ENCODE data around the gene DGKB.

DGKB gene

DNA sequence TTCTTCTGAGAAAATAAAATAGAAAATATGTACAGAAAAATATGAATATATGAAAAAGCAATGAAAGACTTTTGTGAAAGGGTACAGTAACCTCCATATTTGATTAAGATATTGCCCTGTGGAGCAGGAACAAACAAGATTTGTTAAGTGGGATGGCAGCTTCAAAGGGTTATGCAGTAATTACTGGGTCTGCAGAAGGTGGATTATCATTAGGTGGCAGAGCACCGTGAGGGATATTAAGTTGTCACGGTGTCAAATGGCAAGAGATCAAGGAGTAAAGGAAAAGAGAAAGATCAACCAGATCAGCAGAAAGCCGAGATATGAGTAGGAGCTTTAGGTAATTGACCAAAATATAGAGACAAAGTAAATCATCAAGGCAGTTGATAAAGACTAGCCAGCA, 44.1 kb downstream of the DGKB start:
- Histone ChIP-seq H3K4me1 (ENCODE audit: control insufficient read depth, insufficient read depth, low read length) (no peaks in the 10 kb centered on the region), H3K27me3 (ENCODE audit: control insufficient read depth, insufficient read depth, low read length) (no peaks in the 10 kb centered on the region), H3K27ac (ENCODE audit: low read depth, low read length) (no peak overlapping the region), H3K9ac (ENCODE audit: low read length) (no peak overlapping the region), H3K4me3 (ENCODE audit: low read length) (no peak overlapping the region), H3K36me3 (ENCODE audit: control insufficient read depth, insufficient read depth, low read length) (no peaks in the 10 kb centered on the region)

DNA sequence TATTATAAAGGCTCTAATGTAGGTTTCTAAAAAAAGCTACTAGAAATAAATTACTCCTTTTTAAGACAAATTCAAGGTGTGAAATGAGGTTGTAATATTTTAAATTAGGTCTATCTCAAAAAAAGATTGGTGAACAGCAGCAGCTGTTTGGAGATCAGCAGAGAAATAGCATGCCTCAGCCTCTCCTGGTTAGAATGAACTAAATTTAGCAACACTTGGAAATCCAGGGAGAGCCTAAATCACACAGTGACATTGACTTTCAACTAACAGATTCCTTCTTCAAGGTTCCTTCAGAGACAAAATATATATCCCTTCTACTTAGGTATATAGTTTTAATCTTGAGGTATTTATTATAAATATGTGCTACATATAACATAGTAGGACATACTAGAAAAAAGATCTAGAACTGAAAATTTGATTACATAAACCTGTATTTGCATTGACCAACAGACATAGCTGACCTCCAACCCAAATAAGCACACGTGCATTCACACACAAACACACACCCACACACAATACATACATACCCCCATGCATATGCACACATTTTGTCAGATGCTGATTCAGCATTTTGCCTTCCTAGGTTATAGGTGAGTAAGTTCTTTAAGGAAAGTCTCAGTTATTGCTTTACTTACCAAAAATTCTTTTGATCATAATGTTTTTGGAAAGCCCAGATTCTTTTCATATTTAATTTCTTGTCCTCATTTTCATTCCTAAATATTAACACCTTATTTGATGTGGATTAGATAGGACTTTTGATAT, 47.3 kb downstream of the DGKB start:
- no peaks in the 10 kb centered on the region for H3K27me3 ChIP-seq (ENCODE audit: control insufficient read depth, insufficient read depth, low read length)
- H3K9ac ChIP-seq (ENCODE audit: low read length), result no peak overlapping the region
- H3K4me3 ChIP-seq (ENCODE audit: low read length), result no peak overlapping the region
- H3K36me3 ChIP-seq (ENCODE audit: control insufficient read depth, insufficient read depth, low read length), result no peaks in the 10 kb centered on the region
- no peak overlapping the region for H3K27ac ChIP-seq (ENCODE audit: low read depth, low read length)
- H3K4me1 ChIP-seq (ENCODE audit: control insufficient read depth, insufficient read depth, low read length), result no peaks in the 10 kb centered on the region

GRCh38 chr7:14854471-14854870, 48.1 kb downstream of the DGKB start:
- no peak overlapping the region for H3K4me3 ChIP-seq (ENCODE audit: low read length)
- H3K9ac ChIP-seq (ENCODE audit: low read length), result no peak overlapping the region
- H3K27me3 ChIP-seq (ENCODE audit: control insufficient read depth, insufficient read depth, low read length), result no peaks in the 10 kb centered on the region
- no peaks in the 10 kb centered on the region for H3K36me3 ChIP-seq (ENCODE audit: control insufficient read depth, insufficient read depth, low read length)
- no peak overlapping the region for H3K27ac ChIP-seq (ENCODE audit: low read depth, low read length)
- H3K4me1 ChIP-seq (ENCODE audit: control insufficient read depth, insufficient read depth, low read length), result no peaks in the 10 kb centered on the region

GRCh38 chr7:14851610-14852009, 50.9 kb downstream of the DGKB start:
- Histone ChIP-seq H3K4me1 (ENCODE audit: control insufficient read depth, insufficient read depth, low read length) (no peaks in the 10 kb centered on the region), H3K36me3 (ENCODE audit: control insufficient read depth, insufficient read depth, low read length) (no peaks in the 10 kb centered on the region), H3K27me3 (ENCODE audit: control insufficient read depth, insufficient read depth, low read length) (no peaks in the 10 kb centered on the region), H3K4me3 (ENCODE audit: low read length) (no peak overlapping the region), H3K27ac (ENCODE audit: low read depth, low read length) (no peak overlapping the region), H3K9ac (ENCODE audit: low read length) (no peak overlapping the region)

- H3K27me3 ChIP-seq (ENCODE audit: control insufficient read depth, insufficient read depth, low read length), result no peaks in the 10 kb centered on the region
- H3K4me1 ChIP-seq (ENCODE audit: control insufficient read depth, insufficient read depth, low read length), result no peaks in the 10 kb centered on the region
- no peaks in the 10 kb centered on the region for H3K36me3 ChIP-seq (ENCODE audit: control insufficient read depth, insufficient read depth, low read length)
- no peak overlapping the region for H3K27ac ChIP-seq (ENCODE audit: low read depth, low read length)
- H3K9ac ChIP-seq (ENCODE audit: low read length), result no peak overlapping the region
- H3K4me3 ChIP-seq (ENCODE audit: low read length), result no peak overlapping the region
These were observed 52.5 kb downstream of the DGKB start for GRCh38 chr7:14850039-14850438.

- no peaks in the 10 kb centered on the region for H3K36me3 ChIP-seq (ENCODE audit: control insufficient read depth, insufficient read depth, low read length)
- no peaks in the 10 kb centered on the region for H3K27me3 ChIP-seq (ENCODE audit: control insufficient read depth, insufficient read depth, low read length)
- H3K9ac ChIP-seq (ENCODE audit: low read length), result no peak overlapping the region
- H3K4me1 ChIP-seq (ENCODE audit: control insufficient read depth, insufficient read depth, low read length), result no peaks in the 10 kb centered on the region
- no peak overlapping the region for H3K4me3 ChIP-seq (ENCODE audit: low read length)
- H3K27ac ChIP-seq (ENCODE audit: low read depth, low read length), result no peak overlapping the region
These were observed 56.1 kb downstream of the DGKB start for GRCh38 chr7:14846405-14846804.

GRCh38 chr7:14843755-14844154, 58.8 kb downstream of the DGKB start:
- no peaks in the 10 kb centered on the region for H3K36me3 ChIP-seq (ENCODE audit: control insufficient read depth, insufficient read depth, low read length)
- H3K4me3 ChIP-seq (ENCODE audit: low read length), result no peak overlapping the region
- H3K4me1 ChIP-seq (ENCODE audit: control insufficient read depth, insufficient read depth, low read length), result no peaks in the 10 kb centered on the region
- no peak overlapping the region for H3K27ac ChIP-seq (ENCODE audit: low read depth, low read length)
- no peaks in the 10 kb centered on the region for H3K27me3 ChIP-seq (ENCODE audit: control insufficient read depth, insufficient read depth, low read length)
- no peak overlapping the region for H3K9ac ChIP-seq (ENCODE audit: low read length)

GRCh38 chr7:14842523-14842922, 60.0 kb downstream of the DGKB start:
- H3K36me3 ChIP-seq (ENCODE audit: control insufficient read depth, insufficient read depth, low read length), result no peaks in the 10 kb centered on the region
- H3K4me1 ChIP-seq (ENCODE audit: control insufficient read depth, insufficient read depth, low read length), result no peaks in the 10 kb centered on the region
- no peaks in the 10 kb centered on the region for H3K27me3 ChIP-seq (ENCODE audit: control insufficient read depth, insufficient read depth, low read length)
- H3K27ac ChIP-seq (ENCODE audit: low read depth, low read length), result no peak overlapping the region
- no peak overlapping the region for H3K9ac ChIP-seq (ENCODE audit: low read length)
- no peak overlapping the region for H3K4me3 ChIP-seq (ENCODE audit: low read length)

GRCh38 chr7:14841869-14842268, 60.7 kb downstream of the DGKB start:
- H3K4me3 ChIP-seq (ENCODE audit: low read length), result no peak overlapping the region
- H3K9ac ChIP-seq (ENCODE audit: low read length), result no peak overlapping the region

GRCh38 chr7:14841086-14841485, 61.5 kb downstream of the DGKB start:
- no peak overlapping the region for H3K4me3 ChIP-seq (ENCODE audit: low read length)
- H3K9ac ChIP-seq (ENCODE audit: low read length), result no peak overlapping the region
- no peaks in the 10 kb centered on the region for H3K4me1 ChIP-seq (ENCODE audit: control insufficient read depth, insufficient read depth, low read length)
- H3K27me3 ChIP-seq (ENCODE audit: control insufficient read depth, insufficient read depth, low read length), result no peaks in the 10 kb centered on the region
- H3K27ac ChIP-seq (ENCODE audit: low read depth, low read length), result no peak overlapping the region
- no peaks in the 10 kb centered on the region for H3K36me3 ChIP-seq (ENCODE audit: control insufficient read depth, insufficient read depth, low read length)

More at GRCh38 chr7:14841869-14842268, 60.7 kb downstream of the DGKB start:
- Histone ChIP-seq H3K27ac (ENCODE audit: low read depth, low read length) (no peak overlapping the region), H3K36me3 (ENCODE audit: control insufficient read depth, insufficient read depth, low read length) (no peaks in the 10 kb centered on the region), H3K4me1 (ENCODE audit: control insufficient read depth, insufficient read depth, low read length) (no peaks in the 10 kb centered on the region), H3K27me3 (ENCODE audit: control insufficient read depth, insufficient read depth, low read length) (no peaks in the 10 kb centered on the region)

DNA sequence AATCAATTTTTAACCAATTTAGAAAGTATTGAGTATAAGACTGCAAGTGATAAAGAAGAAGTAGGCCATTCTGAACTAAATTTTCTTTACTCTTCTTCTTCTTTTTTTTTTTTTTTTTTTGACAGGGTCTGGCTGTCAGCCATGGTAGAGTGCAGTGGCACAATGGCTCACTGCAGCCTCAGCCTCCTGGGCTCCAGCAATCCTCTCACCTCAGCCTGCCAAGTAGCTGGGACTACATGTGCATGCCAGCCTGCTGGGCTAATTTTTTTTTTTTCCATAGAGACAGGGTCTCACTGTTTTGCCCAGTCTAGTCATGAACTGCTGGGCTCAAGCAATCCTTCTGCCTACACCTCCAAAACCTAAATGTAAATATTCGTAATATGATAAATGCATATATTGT, 63.2 kb downstream of the DGKB start:
- Histone ChIP-seq H3K36me3 (ENCODE audit: control insufficient read depth, insufficient read depth, low read length) (no peaks in the 10 kb centered on the region), H3K27me3 (ENCODE audit: control insufficient read depth, insufficient read depth, low read length) (no peaks in the 10 kb centered on the region), H3K4me1 (ENCODE audit: control insufficient read depth, insufficient read depth, low read length) (no peaks in the 10 kb centered on the region)

GRCh38 chr7:14837216-14837615, 65.3 kb downstream of the DGKB start:
- H3K27ac ChIP-seq (ENCODE audit: low read depth, low read length), result no peak overlapping the region
- H3K9ac ChIP-seq (ENCODE audit: low read length), result no peak overlapping the region
- no peaks in the 10 kb centered on the region for H3K27me3 ChIP-seq (ENCODE audit: control insufficient read depth, insufficient read depth, low read length)
- H3K36me3 ChIP-seq (ENCODE audit: control insufficient read depth, insufficient read depth, low read length), result no peaks in the 10 kb centered on the region
- H3K4me1 ChIP-seq (ENCODE audit: control insufficient read depth, insufficient read depth, low read length), result no peaks in the 10 kb centered on the region
- no peak overlapping the region for H3K4me3 ChIP-seq (ENCODE audit: low read length)

More for the DNA sequence above, 63.2 kb downstream of the DGKB start:
- H3K9ac ChIP-seq (ENCODE audit: low read length), result no peak overlapping the region
- no peak overlapping the region for H3K4me3 ChIP-seq (ENCODE audit: low read length)
- no peak overlapping the region for H3K27ac ChIP-seq (ENCODE audit: low read depth, low read length)

GRCh38 chr7:14836571-14837189, 65.9 kb downstream of the DGKB start:
- Histone ChIP-seq H3K27ac (ENCODE audit: low read depth, low read length) (no peak overlapping the region), H3K9ac (ENCODE audit: low read length) (no peak overlapping the region), H3K36me3 (ENCODE audit: control insufficient read depth, insufficient read depth, low read length) (no peaks in the 10 kb centered on the region), H3K4me1 (ENCODE audit: control insufficient read depth, insufficient read depth, low read length) (no peaks in the 10 kb centered on the region), H3K4me3 (ENCODE audit: low read length) (no peak overlapping the region), H3K27me3 (ENCODE audit: control insufficient read depth, insufficient read depth, low read length) (no peaks in the 10 kb centered on the region)

Data from rectal smooth muscle tissue (tissue), 1 donor.